CD4-positive, alpha-beta memory T cell (primary cell): ENCODE data around the gene CD300LF. TPM values are rescaled to one million over a fixed set of nuclear protein-coding genes. Genes with fewer than 3 reads are reported as not detected.

Experiments
- CTCF ChIA-PET: fragments of 350-600 bp; sonication (Branson Sonifier 250); formaldehyde crosslinking; loops from one replicate; lab custom pipeline; 2021; ENCODE audit warnings: inconsistent platforms; ENCODE audit not compliant: partially characterized antibody; lab: Charles Lee
- POLR2A ChIA-PET: fragments of 350-600 bp; sonication (Branson Sonifier 250); formaldehyde crosslinking; loops from one replicate; lab custom pipeline; 2021; ENCODE audit not compliant: partially characterized antibody; lab: Charles Lee
- DNase-seq, 5 donors: peaks; one replicate each; pipeline versions ENCODE4 v3.0.0 to v3.0.0-alpha.2; 2020 to 2022; ENCODE audit warnings: mixed read lengths in 1 of 5
- H3K27ac ChIP-seq: one replicate; pipeline ENCODE4 v1.7.0; 2013; ENCODE audit warnings: low read depth, low read length
- H3K27me3 ChIP-seq: 2 replicates; pipeline ENCODE4 v1.7.0; 2013; ENCODE audit warnings: mild to moderate bottlenecking, low read length, moderate library complexity; ENCODE audit not compliant: insufficient read depth
- H3K36me3 ChIP-seq: 2 replicates; pipeline ENCODE4 v1.7.0; 2013; ENCODE audit warnings: mild to moderate bottlenecking, low read length, moderate library complexity; ENCODE audit not compliant: insufficient read depth
- H3K4me1 ChIP-seq: 2 replicates; pipeline ENCODE4 v1.7.0; 2013; ENCODE audit warnings: mild to moderate bottlenecking, low read length, moderate library complexity; ENCODE audit not compliant: insufficient read depth
- H3K4me3 ChIP-seq, 2 donors: one replicate each; pipeline ENCODE4 v1.7.0; 2013; ENCODE audit warnings: low read length in 2 of 2, mild to moderate bottlenecking in 1 of 2
- H3K9me3 ChIP-seq, 2 donors: one replicate each; pipeline ENCODE4 v1.7.0; 2013; ENCODE audit warnings: low read length in 2 of 2, control low read depth in 1 of 2; ENCODE audit not compliant: control insufficient read depth in 1 of 2
- H3K27ac Mint-ChIP-seq, 7 donors: one replicate each; pipeline ENCODE4 v1.8.0; 2020 to 2021; ENCODE audit warnings: mixed read lengths in 7 of 7, mild to moderate bottlenecking in 6 of 7, inconsistent platforms in 3 of 7, moderate library complexity in 3 of 7
- H3K27me3 Mint-ChIP-seq, 2 donors: one replicate each; pipeline ENCODE4 v1.8.0; 2020 to 2021; ENCODE audit warnings: mixed read lengths in 2 of 2
- H3K36me3 Mint-ChIP-seq, 2 donors: one replicate each; pipeline ENCODE4 v1.8.0; 2020 to 2021; ENCODE audit warnings: mixed read lengths in 2 of 2, inconsistent platforms in 1 of 2, mild to moderate bottlenecking in 1 of 2
- H3K4me1 Mint-ChIP-seq, 4 donors: one replicate each; pipeline ENCODE4 v1.8.0; 2020 to 2021; ENCODE audit warnings: mixed read lengths in 4 of 4, mild to moderate bottlenecking in 1 of 4
- H3K4me3 Mint-ChIP-seq, 8 donors: one replicate each; pipeline ENCODE4 v1.8.0; 2020 to 2021; ENCODE audit warnings: mixed read lengths in 8 of 8, mild to moderate bottlenecking in 7 of 8, moderate library complexity in 6 of 8, inconsistent platforms in 3 of 8
- H3K9me3 Mint-ChIP-seq, 8 donors: one replicate each; pipeline ENCODE4 v1.8.0; 2020 to 2021; ENCODE audit warnings: mixed read lengths in 8 of 8, mild to moderate bottlenecking in 5 of 8, inconsistent platforms in 3 of 8, moderate library complexity in 1 of 8
- intact Hi-C: fragments of 100-400 bp; cut with micrococcal nuclease; formaldehyde crosslinking; loops from one replicate; pipeline ENCODE4 v1.15.1; 2023
- polyA plus RNA-seq, 2 donors: library from polyadenylated mRNA; unstranded; fragments of 300-500 nt; fragmentation: Illumina TruSeq; gene quantifications; one replicate each; pipeline ENCODE4 v1.2.3, GENCODE V29; 2021
- total RNA-seq, 2 experiments: library from RNA; stranded (reverse); gene quantifications; one replicate each; pipeline ENCODE4 v1.2.3, GENCODE V29; 2021

Gene CD300LF
- total and polyA plus RNA-seq, 4 experiments from 2014 or later: 0.23 TPM; not detected in 3

DNA sequence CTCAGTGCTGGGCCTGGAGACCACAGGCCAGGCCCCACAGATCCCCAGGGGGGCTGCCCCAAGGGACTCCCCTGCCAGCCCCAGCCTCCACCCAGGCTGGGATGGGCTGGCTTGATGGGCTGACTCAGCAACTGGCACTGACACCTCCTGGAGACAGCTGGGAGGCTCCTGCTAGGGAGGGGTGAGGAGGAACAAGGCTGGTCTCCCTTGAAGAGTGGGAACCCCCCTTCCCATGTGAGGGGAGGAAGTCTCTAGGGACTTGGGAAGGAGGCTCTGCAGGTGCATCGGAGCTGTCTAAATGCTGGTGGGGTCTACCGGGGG lies 46.1 kb upstream of the CD300LF start:
- peaks cover 23% of the 10 kb centered on the region for H3K36me3 ChIP-seq
- H3K9me3 ChIP-seq: no peaks in the 10 kb centered on the region
- H3K27ac ChIP-seq: peak overlapping the region; percentile 65
- Mint-ChIP-seq H3K27me3 (no peaks in the 10 kb centered on the region), H3K36me3 (peaks cover 10 to 33% of the 10 kb centered on the region in 2 donors), H3K27ac (peak overlapping the region; percentile 84 to 93 (median 90)), H3K4me3 (peak overlapping the region; percentile 74 to 90 (median 84)), H3K4me1 (peaks cover 42 to 89% (median 68%) of the 10 kb centered on the region in 4 donors), H3K9me3 (no peaks in the 10 kb centered on the region)
- CTCF ChIA-PET: interaction anchor here (0.9 to 9.4 kb wide), 15 partner anchors 8 to 103 kb away, joined by 3 to 128 read pairs (median 10); partner anchors contain the start of genes NAT9 and RAB37
- H3K4me3 ChIP-seq: peak overlapping the region; percentile 34 to 54
- no peaks in the 10 kb centered on the region for H3K27me3 ChIP-seq
- intact Hi-C loops: loop anchor here (1.0 kb wide), 1 partner anchor 8 kb away; no protein-coding TSS in a partner anchor
- POLR2A ChIA-PET: interaction anchor here (1.1 to 20.4 kb wide), 7 partner anchors 10 to 114 kb away, joined by 3 to 489 read pairs (median 20); partner anchors contain the start of genes FDXR, NAT9, NHERF1 and RAB37
- H3K4me1 ChIP-seq: peaks cover 99% of the 10 kb centered on the region
- peak in 1 of 5 donors; percentile 56 for DNase-seq

DNA sequence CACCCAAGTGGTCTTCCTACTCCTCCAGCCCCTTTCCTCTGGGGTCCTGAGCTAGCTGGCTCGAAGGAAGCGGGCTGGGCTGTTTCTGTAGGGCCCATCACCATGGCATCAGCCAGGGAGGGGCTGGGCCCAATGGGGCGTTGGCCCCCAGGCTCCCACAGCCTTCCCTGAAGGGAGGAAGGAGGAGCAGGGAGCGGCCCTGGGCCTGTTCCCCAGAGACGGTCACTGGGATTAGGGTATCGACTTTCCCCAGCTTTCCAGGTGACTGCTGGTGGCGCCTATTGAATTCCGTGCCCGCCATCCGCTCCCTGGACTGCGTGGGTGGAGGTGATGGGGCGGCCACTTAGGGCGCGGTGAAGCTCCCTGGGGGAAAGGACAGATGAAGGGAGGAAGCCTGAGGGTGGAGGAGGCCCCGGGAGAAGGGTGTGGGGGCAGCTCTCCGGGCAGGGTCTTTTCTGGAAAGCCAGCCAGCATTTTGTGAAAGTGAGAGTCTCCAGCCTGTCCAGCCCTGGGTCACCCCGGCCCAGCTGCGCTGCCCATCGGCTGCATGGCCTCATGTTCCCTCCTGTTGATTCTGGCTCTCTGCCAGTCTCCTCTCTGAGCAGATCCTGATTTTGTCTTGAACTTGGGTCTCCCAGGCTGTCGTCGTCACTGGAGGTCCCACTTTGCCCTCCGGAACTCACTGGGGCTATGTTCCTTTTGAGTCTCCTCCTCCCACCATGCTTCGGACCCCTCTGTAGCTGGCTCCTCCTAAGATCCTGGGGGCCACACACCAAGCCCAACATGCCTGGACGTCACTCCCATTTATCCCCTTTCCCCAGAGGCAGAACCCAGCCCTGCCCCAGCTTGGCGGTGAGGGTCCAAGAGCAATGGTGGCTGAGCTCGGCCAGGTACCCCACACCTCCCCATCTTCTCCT lies 45.5 kb upstream of the CD300LF start:
- CTCF ChIA-PET: interaction anchor here (0.7 to 9.4 kb wide), 10 partner anchors 8 to 103 kb away, joined by 3 to 128 read pairs (median 12); partner anchors contain the start of genes NAT9 and RAB37
- H3K27me3 ChIP-seq: no peaks in the 10 kb centered on the region
- peak overlapping the region; percentile 65 for H3K27ac ChIP-seq
- H3K9me3 ChIP-seq: no peaks in the 10 kb centered on the region
- intact Hi-C loops: no loop called here
- H3K4me1 Mint-ChIP-seq: peaks cover 45 to 95% (median 74%) of the 10 kb centered on the region in 4 donors
- H3K36me3 Mint-ChIP-seq: peaks cover 10 to 37% of the 10 kb centered on the region in 2 donors
- H3K27ac Mint-ChIP-seq: peak overlapping the region; percentile 82 to 93 (median 90)
- H3K4me3 Mint-ChIP-seq: peak overlapping the region in 7 of 8 donors; percentile 65 to 90 (median 84)
- DNase-seq: peak in 1 of 5 donors; percentile 13
- H3K4me1 ChIP-seq: peaks cover 99% of the 10 kb centered on the region
- no peaks in the 10 kb centered on the region for H3K27me3 Mint-ChIP-seq
- peaks cover 16% of the 10 kb centered on the region for H3K36me3 ChIP-seq
- POLR2A ChIA-PET: interaction anchor here (1.1 to 20.4 kb wide), 6 partner anchors 9 to 115 kb away, joined by 3 to 489 read pairs (median 26); partner anchors contain the start of genes FDXR, NAT9, NHERF1 and RAB37
- H3K9me3 Mint-ChIP-seq: no peaks in the 10 kb centered on the region
- peak overlapping the region in 1 of 2 donors; percentile 34 for H3K4me3 ChIP-seq

DNA sequence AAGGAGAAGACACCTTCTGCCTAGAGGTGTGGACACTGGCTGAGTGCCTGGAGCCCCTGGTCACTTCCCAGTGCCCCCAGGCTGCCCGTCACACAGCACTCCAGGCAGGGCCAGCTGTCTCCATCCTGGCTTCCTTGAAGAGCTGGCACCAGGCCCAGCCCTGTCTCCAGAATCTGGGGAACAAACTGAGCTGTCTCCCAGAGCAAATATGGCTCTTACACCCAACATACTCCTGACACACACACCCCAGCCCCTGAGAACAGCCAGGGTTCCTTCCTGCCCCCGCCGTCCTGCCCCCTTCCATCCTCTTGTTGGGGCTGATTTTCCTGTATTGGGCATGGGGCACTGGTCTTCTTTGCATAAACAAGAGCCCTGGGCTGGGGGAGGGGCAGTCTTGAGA lies 44.8 kb upstream of the CD300LF start:
- ChIA-PET POLR2A (interaction anchor here (3.0 to 20.4 kb wide), 4 partner anchors 8 to 20 kb away, joined by 20 to 489 read pairs (median 125); partner anchors contain the start of genes NAT9, NHERF1 and RAB37), CTCF (interaction anchor here (0.7 to 9.4 kb wide), 4 partner anchors 7 to 21 kb away, joined by 3 to 128 read pairs (median 55); partner anchors contain the start of gene RAB37)
- no peak for DNase-seq
- Mint-ChIP-seq H3K27me3 (no peaks in the 10 kb centered on the region), H3K4me3 (peak overlapping the region in 7 of 8 donors; percentile 35 to 90 (median 74)), H3K9me3 (no peaks in the 10 kb centered on the region), H3K4me1 (peaks cover 52 to 96% (median 77%) of the 10 kb centered on the region in 4 donors), H3K27ac (peak overlapping the region; percentile 59 to 93 (median 89)), H3K36me3 (peaks cover 13 to 37% of the 10 kb centered on the region in 2 donors)
- peaks cover 99% of the 10 kb centered on the region for H3K4me1 ChIP-seq
- H3K27ac ChIP-seq: peak overlapping the region; percentile 65
- H3K36me3 ChIP-seq: peaks cover 14% of the 10 kb centered on the region
- no peaks in the 10 kb centered on the region for H3K9me3 ChIP-seq
- intact Hi-C loops: no loop called here
- H3K27me3 ChIP-seq: no peaks in the 10 kb centered on the region
- H3K4me3 ChIP-seq: peak overlapping the region in 1 of 2 donors; percentile 34

DNA sequence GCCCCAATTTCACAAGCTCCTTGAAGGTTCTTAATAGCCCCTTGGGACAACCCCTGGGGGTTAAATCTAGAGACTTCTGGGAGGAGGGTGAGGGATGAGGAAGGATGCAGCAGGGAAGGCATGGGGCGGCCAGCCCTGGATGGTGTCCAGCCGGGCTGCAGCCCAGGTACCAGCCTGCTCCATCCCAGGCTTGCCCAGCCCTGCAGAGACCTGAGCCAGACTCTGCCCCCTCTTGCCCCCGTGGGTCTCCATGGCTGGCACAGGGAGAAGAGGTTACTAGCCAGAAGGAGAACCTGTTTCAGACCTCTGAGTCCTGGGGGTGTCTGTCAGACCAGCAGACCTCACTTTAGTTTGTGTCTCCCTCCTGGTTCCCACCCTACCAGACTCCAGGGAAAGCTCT lies 44.2 kb upstream of the CD300LF start:
- peaks cover 57 to 98% (median 82%) of the 10 kb centered on the region in 4 donors for H3K4me1 Mint-ChIP-seq
- H3K4me3 ChIP-seq: peak overlapping the region in 1 of 2 donors; percentile 1
- no peak for DNase-seq

DNA sequence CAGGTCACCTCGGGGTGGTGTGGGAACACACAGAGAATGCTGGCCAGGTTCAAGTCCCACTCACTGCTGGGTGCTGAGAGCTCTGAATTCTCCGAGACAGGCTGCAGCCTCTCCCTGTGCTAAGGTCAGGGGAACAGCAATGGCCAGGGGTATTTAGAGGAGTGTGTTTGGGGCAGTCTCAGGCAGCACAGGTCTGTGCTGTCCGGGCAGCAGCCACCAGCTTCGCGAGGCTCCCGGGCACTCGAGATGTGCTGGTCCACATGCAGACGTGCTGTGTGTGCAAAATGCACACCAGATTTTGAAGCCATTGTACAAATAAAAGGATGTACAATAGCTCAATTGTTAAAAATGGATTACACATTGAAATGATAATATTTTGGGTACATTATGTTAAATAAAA lies 42.8 kb upstream of the CD300LF start:
- intact Hi-C loops: no loop called here
- Histone ChIP-seq H3K27ac (peak overlapping the region; percentile 44), H3K4me1 (peaks cover 98% of the 10 kb centered on the region), H3K9me3 (no peaks in the 10 kb centered on the region), H3K4me3 (no peak overlapping the region), H3K27me3 (no peaks in the 10 kb centered on the region), H3K36me3 (peaks cover 9% of the 10 kb centered on the region)
- POLR2A ChIA-PET: interaction anchor here (2.0 to 20.4 kb wide), 3 partner anchors 10 to 18 kb away, joined by 12 to 489 read pairs (median 12); partner anchors contain the start of gene NAT9
- H3K27me3 Mint-ChIP-seq: no peaks in the 10 kb centered on the region
- H3K4me1 Mint-ChIP-seq: peaks cover 61 to 97% (median 81%) of the 10 kb centered on the region in 4 donors
- peaks cover 22 to 50% of the 10 kb centered on the region in 2 donors for H3K36me3 Mint-ChIP-seq
- DNase-seq: no peak
- no peaks in the 10 kb centered on the region for H3K9me3 Mint-ChIP-seq
- peak overlapping the region in 6 of 7 donors; percentile 57 to 82 (median 77) for H3K27ac Mint-ChIP-seq
- H3K4me3 Mint-ChIP-seq: peak overlapping the region; percentile 26 to 99 (median 76)
- CTCF ChIA-PET: interaction anchor here (0.9 to 9.4 kb wide), 6 partner anchors 10 to 98 kb away, joined by 4 to 128 read pairs (median 40); partner anchors contain the start of genes NAT9 and RAB37

More for the DNA sequence above, 44.2 kb upstream of the CD300LF start:
- peaks cover 15 to 40% of the 10 kb centered on the region in 2 donors for H3K36me3 Mint-ChIP-seq
- Histone ChIP-seq H3K36me3 (peaks cover 14% of the 10 kb centered on the region), H3K9me3 (no peaks in the 10 kb centered on the region), H3K4me1 (peaks cover 100% of the 10 kb centered on the region), H3K27ac (peak overlapping the region; percentile 65), H3K27me3 (no peaks in the 10 kb centered on the region)
- ChIA-PET CTCF (interaction anchor here (0.8 to 9.4 kb wide), 7 partner anchors 6 to 34 kb away, joined by 4 to 128 read pairs (median 36); partner anchors contain the start of genes NAT9 and RAB37), POLR2A (interaction anchor here (0.7 to 20.4 kb wide), 2 partner anchors 14 to 17 kb away, joined by 3 to 489 read pairs; partner anchors contain the start of gene NAT9)
- H3K4me3 Mint-ChIP-seq: peak overlapping the region; percentile 31 to 90 (median 56)
- H3K9me3 Mint-ChIP-seq: no peaks in the 10 kb centered on the region
- no peaks in the 10 kb centered on the region for H3K27me3 Mint-ChIP-seq
- H3K27ac Mint-ChIP-seq: peak overlapping the region; percentile 67 to 93 (median 88)
- intact Hi-C loops: no loop called here

DNA sequence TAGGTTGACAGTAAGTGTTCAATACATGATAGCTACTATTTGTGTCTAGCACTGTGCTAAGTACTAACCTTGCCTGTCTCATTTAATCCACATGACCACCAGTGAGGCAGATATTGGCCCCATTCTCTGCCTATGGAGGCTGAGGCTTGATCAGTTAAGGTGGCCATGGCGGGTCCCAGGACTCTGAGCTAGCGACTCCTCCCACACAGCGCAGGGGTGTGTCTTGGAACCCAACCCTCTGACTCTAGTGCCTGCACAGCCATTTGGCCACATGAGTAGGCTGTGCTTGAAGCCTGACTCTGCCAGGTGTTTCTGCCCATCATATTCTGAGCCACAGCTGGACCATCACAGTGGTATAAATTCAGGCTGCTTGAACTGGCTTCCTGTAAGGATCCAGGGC lies 42.1 kb upstream of the CD300LF start:
- H3K4me3 Mint-ChIP-seq: peak overlapping the region in 7 of 8 donors; percentile 47 to 99 (median 90)
- POLR2A ChIA-PET: interaction anchor here (0.7 to 20.4 kb wide), 6 partner anchors 9 to 97 kb away, joined by 5 to 489 read pairs (median 8); partner anchors contain the start of gene NAT9
- H3K4me1 ChIP-seq: peaks cover 91% of the 10 kb centered on the region
- H3K36me3 Mint-ChIP-seq: peaks cover 27 to 56% of the 10 kb centered on the region in 2 donors
- intact Hi-C loops: no loop called here
- no peak for DNase-seq
- CTCF ChIA-PET: interaction anchor here (0.6 to 9.4 kb wide), 7 partner anchors 9 to 84 kb away, joined by 3 to 128 read pairs (median 31); partner anchors contain the start of genes NAT9 and RAB37
- H3K27me3 Mint-ChIP-seq: no peaks in the 10 kb centered on the region
- H3K4me3 ChIP-seq: no peak overlapping the region
- no peaks in the 10 kb centered on the region for H3K27me3 ChIP-seq
- H3K9me3 ChIP-seq: no peaks in the 10 kb centered on the region
- peak overlapping the region; percentile 57 to 89 (median 80) for H3K27ac Mint-ChIP-seq
- peak overlapping the region; percentile 44 for H3K27ac ChIP-seq
- H3K4me1 Mint-ChIP-seq: peaks cover 58 to 97% (median 74%) of the 10 kb centered on the region in 4 donors
- peaks cover 9% of the 10 kb centered on the region for H3K36me3 ChIP-seq
- H3K9me3 Mint-ChIP-seq: no peaks in the 10 kb centered on the region
